ACC112 (cell line): ENCODE measurements around the gene SLC30A1.
"Not testable (repeated sequence)": the region's sequence is repeated elsewhere in the genome, so short reads cannot be mapped to it uniquely, and the experiment has no call there.

Experiments used
- H2AFZ ChIP-seq: fragments of 200-600 bp; sonication (generic); one replicate; pipeline ENCODE4 v1.6.0; 2017; ENCODE audit warnings: antibody characterized with exemption, low read length; ENCODE audit not compliant: unreplicated experiment
- H3K27ac ChIP-seq: fragments of 200-600 bp; sonication (generic); 2 replicates; pipeline ENCODE4 v1.5.1; 2014; ENCODE audit warnings: low read depth, mild to moderate bottlenecking, antibody characterized with exemption, low read length, moderate library complexity
- H3K27me3 ChIP-seq: fragments of 200-600 bp; sonication (generic); 2 replicates; pipeline ENCODE4 v1.6.1; 2014; ENCODE audit warnings: mild to moderate bottlenecking, antibody characterized with exemption, low read length, moderate library complexity, mixed read lengths; ENCODE audit not compliant: insufficient read depth
- H3K36me3 ChIP-seq: fragments of 200-600 bp; sonication (generic); 2 replicates; pipeline ENCODE4 v1.6.1; 2016; ENCODE audit warnings: mild to moderate bottlenecking, antibody characterized with exemption, low read length, moderate library complexity, mixed read lengths; ENCODE audit not compliant: insufficient read depth
- H3K4me1 ChIP-seq: fragments of 200-600 bp; sonication (generic); one replicate; pipeline ENCODE4 v1.6.1; 2016; ENCODE audit warnings: low read length, mixed read lengths; ENCODE audit not compliant: insufficient read depth, unreplicated experiment, control insufficient read depth
- H3K4me3 ChIP-seq: fragments of 200-600 bp; sonication (generic); 2 replicates; pipeline ENCODE4 v1.5.1; 2014; ENCODE audit warnings: mild to moderate bottlenecking, low read depth, low read length
- H3K79me2 ChIP-seq: fragments of 200-600 bp; sonication (generic); one replicate; pipeline ENCODE4 v1.6.0; 2016; ENCODE audit warnings: low read length; ENCODE audit not compliant: control insufficient read depth, unreplicated experiment, insufficient read depth

Gene SLC30A1

GRCh38 chr1:211580303-211580687 is 1.3 kb upstream of the SLC30A1 start:
- Histone ChIP-seq H3K36me3 (peaks cover 6% of the 10 kb centered on the region; the same call in 1 of the 2 replicates), H3K4me3 (no peak overlapping the region; the same call in 1 of the 2 replicates), H3K4me1 (peaks cover 30% of the 10 kb centered on the region), H3K27me3 (no peaks in the 10 kb centered on the region), H2AFZ (no peak overlapping the region), H3K27ac (no peak overlapping the region), H3K79me2 (peaks cover 36% of the 10 kb centered on the region)

GRCh38 chr1:211579440-211580302 is 710 bp upstream of the SLC30A1 start:
- Histone ChIP-seq H3K27me3 (no peaks in the 10 kb centered on the region), H2AFZ (peak overlapping the region; percentile 33), H3K4me1 (peaks cover 37% of the 10 kb centered on the region), H3K79me2 (peaks cover 41% of the 10 kb centered on the region), H3K4me3 (peak overlapping the region; percentile 95), H3K36me3 (peaks cover 11% of the 10 kb centered on the region; the same call in 1 of the 2 replicates), H3K27ac (no peak overlapping the region)

- Histone ChIP-seq H2AFZ (peak overlapping the region; percentile 63), H3K4me1 (peaks cover 52% of the 10 kb centered on the region), H3K27ac (peak overlapping the region; percentile 7; the same call in 1 of the 2 replicates), H3K36me3 (peaks cover 23% of the 10 kb centered on the region), H3K27me3 (no peaks in the 10 kb centered on the region), H3K79me2 (peaks cover 57% of the 10 kb centered on the region), H3K4me3 (peak overlapping the region; percentile 95)
Measured at GRCh38 chr1:211577819-211578639, 932 bp downstream of the SLC30A1 start.

GRCh38 chr1:211577277-211577818 is 1.6 kb downstream of the SLC30A1 start:
- peaks cover 57% of the 10 kb centered on the region for H3K4me1 ChIP-seq
- no peaks in the 10 kb centered on the region for H3K27me3 ChIP-seq
- H2AFZ ChIP-seq = no peak overlapping the region
- H3K4me3 ChIP-seq = peak overlapping the region; percentile 95
- H3K79me2 ChIP-seq = peaks cover 57% of the 10 kb centered on the region
- H3K27ac ChIP-seq = peak overlapping the region; percentile 30; the same call in 1 of the 2 replicates
- H3K36me3 ChIP-seq = peaks cover 28% of the 10 kb centered on the region

GRCh38 chr1:211576717-211577116 is 2.2 kb downstream of the SLC30A1 start:
- Histone ChIP-seq H2AFZ (no peak overlapping the region), H3K79me2 (peaks cover 57% of the 10 kb centered on the region)

GRCh38 chr1:211574705-211575104 is 4.3 kb downstream of the SLC30A1 start:
- Histone ChIP-seq H3K4me1 (peaks cover 36% of the 10 kb centered on the region), H3K4me3 (peak overlapping the region; percentile 95), H2AFZ (no peak overlapping the region), H3K36me3 (peaks cover 29% of the 10 kb centered on the region), H3K79me2 (peaks cover 57% of the 10 kb centered on the region), H3K27ac (peak overlapping the region; percentile 5; the same call in 1 of the 2 replicates), H3K27me3 (no peaks in the 10 kb centered on the region)

More at GRCh38 chr1:211576717-211577116, 2.2 kb downstream of the SLC30A1 start:
- Histone ChIP-seq H3K4me3 (peak overlapping the region; percentile 95), H3K36me3 (peaks cover 29% of the 10 kb centered on the region), H3K4me1 (peaks cover 55% of the 10 kb centered on the region), H3K27me3 (no peaks in the 10 kb centered on the region), H3K27ac (0 out of 2 replicates have a peak overlapping the region, but pooled peaks have one; percentile 30)

- H3K27me3 ChIP-seq = no peaks in the 10 kb centered on the region
- no peak overlapping the region for H2AFZ ChIP-seq
- H3K4me3 ChIP-seq = no peak overlapping the region
- peaks cover 29% of the 10 kb centered on the region for H3K36me3 ChIP-seq
- peaks cover 37% of the 10 kb centered on the region for H3K79me2 ChIP-seq
- H3K4me1 ChIP-seq = peaks cover 35% of the 10 kb centered on the region
- H3K27ac ChIP-seq = no peak overlapping the region
Measured at GRCh38 chr1:211571998-211572397, 7.0 kb downstream of the SLC30A1 start.

GRCh38 chr1:211570378-211570777 is 8.6 kb downstream of the SLC30A1 start:
- H3K27ac ChIP-seq, H3K27me3 ChIP-seq, H3K4me3 ChIP-seq, H2AFZ ChIP-seq: not testable (repeated sequence)
- H3K36me3 ChIP-seq = peaks cover 24% of the 10 kb centered on the region
- peaks cover 29% of the 10 kb centered on the region for H3K4me1 ChIP-seq
- peaks cover 21% of the 10 kb centered on the region for H3K79me2 ChIP-seq

GRCh38 chr1:211566431-211567025 is 12.4 kb downstream of the SLC30A1 start:
- H3K27ac ChIP-seq = no peak overlapping the region

GRCh38 chr1:211564084-211564483 is 14.9 kb downstream of the SLC30A1 start:
- Histone ChIP-seq H3K27me3 (no peaks in the 10 kb centered on the region), H3K36me3 (no peaks in the 10 kb centered on the region), H3K4me3 (no peak overlapping the region), H3K27ac (no peak overlapping the region), H3K4me1 (no peaks in the 10 kb centered on the region), H2AFZ (no peak overlapping the region), H3K79me2 (no peaks in the 10 kb centered on the region)

More at GRCh38 chr1:211566431-211567025, 12.4 kb downstream of the SLC30A1 start:
- H3K4me3 ChIP-seq = no peak overlapping the region
- no peak overlapping the region for H2AFZ ChIP-seq
- H3K36me3 ChIP-seq = no peaks in the 10 kb centered on the region
- H3K27me3 ChIP-seq = no peaks in the 10 kb centered on the region
- no peaks in the 10 kb centered on the region for H3K79me2 ChIP-seq
- H3K4me1 ChIP-seq = no peaks in the 10 kb centered on the region
